T-helper 17 cell (primary cell): ENCODE results near the gene ENGASE. TPM values are rescaled to one million over a fixed set of nuclear protein-coding genes. Genes with fewer than 3 reads are reported as not detected.
"Not testable (repeated sequence)": the region's sequence is repeated elsewhere in the genome, so short reads cannot be mapped to it uniquely, and the experiment has no call there.

Source experiments
- ATAC-seq: fragments of 150-1000 bp; cut with Tn5 transposase; 2 replicates; pipeline ENCODE4 v1.10.0; 2021; ENCODE audit warnings: mild to moderate bottlenecking, moderate library complexity
- DNase-seq, 3 donors: peaks; one replicate each; pipeline versions ENCODE4 v3.0.0 to v3.0.0-alpha.2; 2020 to 2021
- H3K9me3 ChIP-seq: one replicate; pipeline ENCODE4 v1.7.0; 2013; ENCODE audit warnings: low read length, mild to moderate bottlenecking; ENCODE audit not compliant: control insufficient read depth, poor library complexity, severe bottlenecking
- H3K27ac Mint-ChIP-seq: one replicate; pipeline ENCODE4 v1.8.0; 2022; ENCODE audit warnings: mild to moderate bottlenecking, moderate library complexity, mixed read lengths
- H3K27me3 Mint-ChIP-seq: one replicate; pipeline ENCODE4 v1.8.0; 2022; ENCODE audit warnings: mixed read lengths
- H3K36me3 Mint-ChIP-seq: one replicate; pipeline ENCODE4 v1.8.0; 2022; ENCODE audit warnings: low read depth, mixed read lengths
- H3K4me1 Mint-ChIP-seq: one replicate; pipeline ENCODE4 v1.8.0; 2022; ENCODE audit warnings: mild to moderate bottlenecking, mixed read lengths
- H3K4me3 Mint-ChIP-seq: one replicate; pipeline ENCODE4 v1.8.0; 2022; ENCODE audit warnings: mild to moderate bottlenecking, moderate library complexity, mixed read lengths
- total RNA-seq, 4 donors: library from RNA in 2 of 4; stranded (reverse) in 2 of 4; gene quantifications; one replicate each; pipeline ENCODE4 v1.2.3 and lab custom pipeline; 2022 to 2026

Gene ENGASE
- total RNA-seq, 2 donors from 2014 or later: 56.2 to 60.1 TPM

DNA sequence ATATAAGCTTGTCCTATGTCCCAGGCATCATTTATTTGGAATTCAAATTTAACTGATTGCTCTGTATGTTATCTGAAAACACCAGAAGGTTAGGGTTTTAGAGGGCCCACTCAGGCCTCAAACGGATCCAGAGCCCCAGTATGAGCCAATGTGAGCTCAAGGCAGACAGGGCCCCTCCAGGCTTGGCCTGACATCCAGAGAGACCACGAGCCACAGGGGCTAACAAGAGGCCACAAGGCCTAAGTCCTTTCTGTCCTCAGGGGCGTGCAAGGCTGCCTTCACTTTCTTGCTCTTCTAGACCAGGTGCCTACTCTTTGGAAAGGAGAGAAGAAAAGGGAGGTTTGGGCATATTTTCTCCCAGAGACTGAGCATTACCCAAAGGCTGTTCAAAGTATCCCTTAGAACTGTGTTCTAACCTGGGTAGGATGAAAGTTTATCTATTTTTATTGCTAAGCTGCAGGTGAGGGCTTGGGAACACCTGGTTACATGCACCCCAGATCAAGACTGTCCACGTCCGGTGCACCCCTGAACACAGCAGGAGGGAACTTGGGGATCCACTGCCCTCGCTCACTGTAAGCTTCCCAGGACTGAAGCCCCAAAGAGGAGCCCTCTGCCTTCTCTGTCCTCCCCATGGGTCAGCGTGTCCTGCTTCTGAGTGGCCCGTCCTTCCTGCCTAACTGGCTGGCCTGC is 1.5 kb upstream of the ENGASE start:
- Mint-ChIP-seq H3K4me3 (no peak overlapping the region), H3K27ac (peak overlapping the region; percentile 75), H3K36me3 (no peaks in the 10 kb centered on the region), H3K27me3 (no peaks in the 10 kb centered on the region), H3K4me1 (peaks cover 9% of the 10 kb centered on the region)
- ATAC-seq (no peak), DNase-seq (no peak)
- H3K9me3 ChIP-seq: no peaks in the 10 kb centered on the region

DNA sequence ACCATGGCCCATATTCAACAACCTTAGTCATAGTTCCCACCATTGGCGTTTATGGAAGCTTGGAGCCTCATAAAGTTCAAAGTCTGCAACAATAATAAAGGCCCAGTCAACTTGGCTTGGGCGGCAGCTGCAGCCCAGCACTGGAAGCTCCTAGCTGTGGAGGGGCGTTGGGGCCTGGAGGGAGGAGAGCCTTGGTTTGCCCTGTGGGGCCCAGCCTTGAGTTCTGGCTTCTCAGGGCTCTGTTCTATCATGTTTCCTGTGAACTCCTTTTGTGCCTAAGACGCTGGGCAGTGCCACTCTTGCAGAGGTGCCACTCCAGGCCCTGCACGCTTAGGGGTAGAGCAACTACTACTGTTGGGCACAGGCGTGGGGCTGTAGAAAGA is 927 bp upstream of the ENGASE start:
- no peaks in the 10 kb centered on the region for H3K9me3 ChIP-seq
- H3K4me1 Mint-ChIP-seq: peaks cover 9% of the 10 kb centered on the region
- no peak overlapping the region for H3K4me3 Mint-ChIP-seq
- no peak for ATAC-seq
- no peaks in the 10 kb centered on the region for H3K36me3 Mint-ChIP-seq
- no peak for DNase-seq
- H3K27ac Mint-ChIP-seq: peak overlapping the region; percentile 75
- H3K27me3 Mint-ChIP-seq: no peaks in the 10 kb centered on the region

DNA sequence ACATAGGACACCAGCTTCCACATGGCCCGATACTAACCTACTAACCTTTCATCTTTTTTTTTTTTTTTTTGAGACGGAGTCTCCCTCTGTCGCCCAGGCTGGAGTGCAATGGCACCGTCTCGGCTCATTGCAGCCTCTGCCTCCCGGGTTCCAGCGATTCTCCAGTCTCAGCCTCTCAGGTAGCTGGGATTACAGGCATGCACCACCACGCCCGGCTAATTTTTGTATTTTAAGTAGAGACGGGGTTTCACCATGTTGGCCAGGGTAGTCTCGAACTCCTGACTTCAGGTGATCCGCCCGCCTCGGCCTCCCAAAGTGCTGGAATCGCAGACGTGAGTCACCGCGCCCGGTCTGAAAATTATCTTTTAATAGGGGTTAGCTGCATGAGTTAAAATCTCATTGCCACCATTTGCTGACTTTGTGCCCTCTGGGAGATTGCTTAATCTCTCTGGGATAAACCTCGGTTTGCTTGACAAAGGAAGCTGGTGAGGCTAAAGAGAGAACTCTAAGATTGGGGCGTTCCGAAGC is 439 bp upstream of the ENGASE start:
- not testable (repeated sequence) for H3K9me3 ChIP-seq, DNase-seq, H3K4me1 Mint-ChIP-seq, ATAC-seq, H3K36me3 Mint-ChIP-seq, H3K27me3 Mint-ChIP-seq
- Mint-ChIP-seq H3K27ac (peak overlapping the region; percentile 75), H3K4me3 (peak overlapping the region; percentile 82)

DNA sequence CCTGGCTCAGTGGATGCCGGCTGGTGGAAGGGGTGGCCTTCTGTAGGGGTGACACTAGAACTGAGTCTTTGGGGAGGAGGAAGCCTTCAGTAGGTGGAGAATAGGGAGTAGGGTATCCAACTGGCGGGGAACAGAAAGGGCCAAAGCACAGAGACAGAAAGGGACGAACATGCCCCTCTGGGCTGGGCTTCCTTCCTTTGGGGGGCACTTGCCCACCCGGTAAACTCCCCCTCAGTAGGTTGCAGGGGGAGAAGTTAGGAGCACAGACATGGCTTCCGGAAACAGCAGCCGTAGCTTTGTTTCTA is 774 bp downstream of the ENGASE start:
- peak overlapping the region; percentile 86 for H3K27ac Mint-ChIP-seq
- H3K4me3 Mint-ChIP-seq: peak overlapping the region; percentile 91
- H3K9me3 ChIP-seq: no peaks in the 10 kb centered on the region
- H3K36me3 Mint-ChIP-seq: peaks cover 2% of the 10 kb centered on the region
- H3K4me1 Mint-ChIP-seq: peaks cover 9% of the 10 kb centered on the region
- no peaks in the 10 kb centered on the region for H3K27me3 Mint-ChIP-seq
- DNase-seq: no peak
- ATAC-seq: peak; percentile 23

DNA sequence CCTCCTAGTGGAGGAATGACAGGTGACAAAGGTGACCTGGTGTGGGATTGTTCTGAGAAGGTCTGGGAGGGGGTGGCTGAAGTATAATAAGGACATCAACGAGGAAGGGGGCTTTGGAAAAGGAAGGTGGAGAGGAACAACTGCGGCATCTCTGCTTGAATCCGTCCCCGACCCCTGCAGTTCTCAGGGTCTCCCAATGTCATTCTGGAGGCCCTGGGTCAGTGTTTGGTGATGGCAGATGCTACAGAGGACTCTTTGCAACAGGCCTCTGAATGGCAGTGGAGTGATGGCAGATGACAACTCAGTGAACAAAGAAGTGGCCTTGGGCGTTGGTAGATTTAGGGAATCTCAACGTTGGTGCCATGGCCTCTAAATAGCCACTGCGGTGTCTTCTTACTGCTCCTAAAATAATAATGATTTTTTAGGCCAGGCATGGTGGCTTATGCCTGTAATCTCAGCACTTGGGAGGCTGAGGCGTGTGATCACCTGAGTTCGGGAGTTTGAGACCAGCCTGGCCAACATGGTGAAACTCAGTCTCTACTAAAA is 1.3 kb downstream of the ENGASE start:
- H3K9me3 ChIP-seq: no peaks in the 10 kb centered on the region
- peak overlapping the region; percentile 86 for H3K27ac Mint-ChIP-seq
- DNase-seq: no peak
- peaks cover 9% of the 10 kb centered on the region for H3K4me1 Mint-ChIP-seq
- no peaks in the 10 kb centered on the region for H3K27me3 Mint-ChIP-seq
- peak overlapping the region; percentile 91 for H3K4me3 Mint-ChIP-seq
- ATAC-seq: no peak
- H3K36me3 Mint-ChIP-seq: peaks cover 4% of the 10 kb centered on the region

DNA sequence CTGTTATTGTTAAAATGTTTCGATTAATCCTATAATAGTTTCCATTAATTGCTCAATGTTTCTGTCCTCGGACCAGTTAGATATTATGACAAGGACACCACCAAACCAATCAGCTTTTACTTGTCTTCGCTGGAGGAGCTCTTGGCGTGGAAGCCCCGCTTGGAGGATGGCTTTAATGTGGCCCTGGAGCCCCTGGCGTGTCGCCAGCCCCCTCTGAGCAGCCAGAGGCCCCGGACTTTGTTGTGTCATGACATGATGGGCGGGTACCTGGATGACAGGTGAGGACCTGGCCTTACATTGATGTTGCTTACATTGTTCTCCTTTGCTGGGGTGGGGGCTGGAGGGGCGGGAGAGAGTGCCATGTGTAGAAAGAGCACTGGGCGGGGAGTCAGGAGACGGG is 3.0 kb downstream of the ENGASE start:
- Mint-ChIP-seq H3K27me3 (no peaks in the 10 kb centered on the region), H3K36me3 (peaks cover 5% of the 10 kb centered on the region), H3K27ac (no peak overlapping the region), H3K4me3 (no peak overlapping the region), H3K4me1 (peaks cover 12% of the 10 kb centered on the region)
- ATAC-seq (no peak), DNase-seq (no peak)
- H3K9me3 ChIP-seq: no peaks in the 10 kb centered on the region

DNA sequence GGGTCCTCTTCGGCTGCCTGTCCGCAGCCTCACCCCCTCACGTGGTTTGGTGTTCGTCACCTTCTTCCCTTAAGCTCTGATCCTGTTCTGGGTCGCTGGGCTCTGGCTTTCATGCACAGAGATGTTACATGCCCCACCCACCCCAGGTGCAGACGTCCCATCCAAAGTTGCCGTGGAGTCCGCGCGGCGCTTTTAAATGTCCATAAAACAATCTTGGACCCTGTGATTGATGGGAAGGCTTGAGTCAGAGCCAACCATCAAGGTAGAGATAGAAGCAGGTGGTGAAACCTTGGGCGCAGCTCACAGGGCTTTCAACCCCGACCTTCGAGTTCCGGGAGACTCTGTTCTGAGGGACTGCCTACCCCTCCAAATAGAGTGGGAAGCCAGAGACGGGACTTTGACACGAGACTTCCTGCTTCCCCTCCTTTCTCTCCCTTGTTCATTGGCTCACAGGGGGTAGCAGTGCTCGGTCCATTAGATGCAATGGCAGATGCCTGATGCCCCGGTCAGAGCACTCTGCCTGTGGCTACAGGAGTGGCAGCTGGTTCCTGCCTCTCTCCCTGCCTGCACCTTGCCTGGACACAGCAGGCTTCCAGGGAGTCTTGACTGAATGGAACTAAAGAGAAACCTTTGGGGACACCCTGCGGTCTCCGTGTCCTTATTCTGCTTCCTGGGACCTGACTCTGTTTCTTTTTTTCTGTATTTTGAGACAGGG is 4.0 kb downstream of the ENGASE start:
- peaks cover 12% of the 10 kb centered on the region for H3K4me1 Mint-ChIP-seq
- DNase-seq (no peak), ATAC-seq (no peak)

DNA sequence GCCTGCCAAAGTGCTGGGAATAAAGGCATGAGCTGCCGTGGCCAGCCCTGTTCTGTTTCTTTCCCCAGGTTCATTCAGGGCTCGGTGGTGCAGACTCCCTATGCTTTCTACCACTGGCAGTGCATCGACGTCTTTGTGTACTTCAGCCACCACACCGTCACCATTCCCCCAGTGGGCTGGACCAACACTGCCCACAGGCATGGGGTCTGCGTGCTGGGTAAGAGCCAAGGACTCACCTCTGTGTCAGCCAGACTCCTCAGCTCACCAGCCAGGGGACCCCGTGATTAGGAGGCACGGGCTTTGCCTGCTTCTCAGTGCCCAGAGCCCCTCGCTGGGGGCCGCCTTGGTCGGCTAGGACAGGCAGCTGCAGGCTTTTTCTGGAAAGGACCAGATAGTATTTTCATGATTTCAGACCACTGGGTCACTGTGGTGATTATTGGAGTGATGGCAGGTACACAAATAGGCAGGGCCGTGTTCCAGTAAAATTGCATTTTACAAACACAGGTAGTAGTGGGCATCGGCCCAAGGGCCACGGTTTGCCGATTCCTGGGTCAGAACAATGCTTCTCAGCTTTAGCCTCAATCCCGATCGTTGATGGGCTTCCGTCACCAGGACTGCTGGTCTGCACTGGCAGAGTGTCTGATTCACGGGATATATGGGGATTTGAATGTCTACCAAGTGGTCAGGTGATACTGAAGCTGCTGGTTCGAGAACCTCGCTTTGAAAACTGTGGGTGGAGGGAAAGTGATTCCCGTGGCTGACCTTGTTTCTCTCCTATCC is 5.0 kb downstream of the ENGASE start:
- Mint-ChIP-seq H3K27me3 (no peaks in the 10 kb centered on the region), H3K4me3 (no peak overlapping the region), H3K36me3 (peaks cover 5% of the 10 kb centered on the region), H3K4me1 (peaks cover 12% of the 10 kb centered on the region), H3K27ac (no peak overlapping the region)
- ATAC-seq (no peak), DNase-seq (no peak)
- H3K9me3 ChIP-seq: no peaks in the 10 kb centered on the region

More for the DNA sequence above, 4.0 kb downstream of the ENGASE start:
- peaks cover 5% of the 10 kb centered on the region for H3K36me3 Mint-ChIP-seq
- no peak overlapping the region for H3K4me3 Mint-ChIP-seq
- no peaks in the 10 kb centered on the region for H3K9me3 ChIP-seq
- H3K27ac Mint-ChIP-seq: peak overlapping the region; percentile 39
- H3K27me3 Mint-ChIP-seq: no peaks in the 10 kb centered on the region

DNA sequence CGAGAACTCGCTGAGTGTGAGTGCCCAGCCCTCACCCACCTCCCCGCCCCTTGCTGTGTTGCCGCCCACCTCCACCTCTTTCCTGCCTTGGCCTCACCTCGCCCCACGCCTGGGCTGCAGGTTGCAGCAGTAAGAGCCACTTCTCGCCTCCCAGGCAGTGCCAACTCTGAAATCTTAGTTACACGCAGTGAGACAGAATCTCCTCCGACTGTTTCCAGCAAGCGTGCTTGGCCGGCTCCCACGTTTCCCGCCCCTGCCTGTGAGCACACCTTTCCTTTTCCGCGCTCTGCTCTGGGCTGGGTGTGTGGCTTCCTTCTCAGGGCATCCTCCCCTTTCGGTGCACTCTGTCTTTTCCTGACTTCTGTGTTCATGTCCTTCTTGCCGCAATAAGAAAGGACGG is 5.7 kb downstream of the ENGASE start:
- H3K4me1 Mint-ChIP-seq: peaks cover 10% of the 10 kb centered on the region
- no peaks in the 10 kb centered on the region for H3K9me3 ChIP-seq
- no peak overlapping the region for H3K27ac Mint-ChIP-seq
- peaks cover 5% of the 10 kb centered on the region for H3K36me3 Mint-ChIP-seq
- no peak for DNase-seq
- no peak overlapping the region for H3K4me3 Mint-ChIP-seq
- no peak for ATAC-seq
- H3K27me3 Mint-ChIP-seq: no peaks in the 10 kb centered on the region

DNA sequence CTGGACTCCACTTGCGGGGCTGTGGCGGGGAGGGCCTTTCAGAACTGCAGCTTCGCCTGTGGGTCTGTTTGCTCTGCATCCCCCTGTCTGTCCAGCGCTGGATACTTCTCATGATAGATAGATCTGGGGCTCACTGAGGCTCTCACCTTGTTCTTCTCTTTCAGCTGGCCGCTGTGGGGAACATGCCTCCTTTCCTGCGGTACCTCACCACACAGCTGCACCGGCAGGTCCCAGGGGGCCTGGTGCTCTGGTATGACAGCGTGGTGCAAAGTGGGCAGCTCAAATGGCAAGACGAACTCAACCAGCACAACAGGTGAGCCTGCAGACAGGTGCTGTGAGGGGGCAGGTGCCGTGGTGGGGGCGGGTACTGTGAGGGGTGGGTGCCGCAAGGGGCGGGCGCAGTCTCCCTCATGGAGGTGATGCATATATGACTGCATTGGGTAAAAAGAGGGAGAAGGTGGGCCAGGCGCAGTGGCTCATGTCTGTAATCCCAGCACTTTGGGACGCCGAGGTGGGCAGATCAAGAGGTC is 6.2 kb downstream of the ENGASE start:
- Mint-ChIP-seq H3K27ac (no peak overlapping the region), H3K4me3 (no peak overlapping the region), H3K36me3 (peaks cover 5% of the 10 kb centered on the region), H3K4me1 (peaks cover 5% of the 10 kb centered on the region), H3K27me3 (no peaks in the 10 kb centered on the region)
- DNase-seq (no peak), ATAC-seq (no peak)
- H3K9me3 ChIP-seq: no peaks in the 10 kb centered on the region

DNA sequence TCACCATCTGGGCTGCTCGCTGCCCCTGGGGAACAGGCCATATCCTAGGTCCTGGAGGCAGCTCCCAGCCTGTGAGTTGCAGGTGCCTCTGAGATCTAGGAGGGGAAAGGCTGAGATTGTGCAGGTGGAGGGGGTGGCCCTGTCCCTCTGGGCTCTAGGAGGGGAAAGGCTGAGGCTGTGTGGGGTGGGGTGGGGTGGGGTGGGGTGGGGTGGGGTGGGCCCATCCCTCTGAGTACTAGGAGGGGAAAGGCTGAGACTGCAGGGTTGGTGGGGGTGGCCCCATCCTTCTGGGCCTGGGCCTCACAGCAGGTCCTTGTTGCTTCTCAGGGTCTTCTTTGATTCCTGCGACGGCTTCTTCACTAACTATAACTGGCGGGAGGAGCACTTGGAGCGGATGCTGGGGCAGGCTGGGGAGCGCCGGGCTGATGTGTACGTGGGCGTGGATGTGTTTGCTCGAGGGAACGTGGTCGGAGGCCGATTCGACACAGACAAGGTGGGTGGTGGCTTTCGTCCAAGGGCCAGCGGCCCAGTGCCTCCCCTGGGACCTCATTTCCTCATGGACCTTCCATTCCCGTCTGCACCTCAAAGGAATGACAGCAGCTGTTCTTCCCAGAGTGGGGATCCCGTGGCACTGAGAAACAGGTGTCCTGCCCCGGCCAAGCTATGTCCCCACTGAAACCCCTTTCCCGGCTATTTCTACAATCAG is 7.1 kb downstream of the ENGASE start:
- no peaks in the 10 kb centered on the region for H3K27me3 Mint-ChIP-seq
- ATAC-seq (no peak), DNase-seq (no peak)
- peaks cover 5% of the 10 kb centered on the region for H3K36me3 Mint-ChIP-seq
- H3K9me3 ChIP-seq: no peaks in the 10 kb centered on the region
- H3K4me1 Mint-ChIP-seq: peaks cover 3% of the 10 kb centered on the region
- peak overlapping the region; percentile 55 for H3K4me3 Mint-ChIP-seq
- no peak overlapping the region for H3K27ac Mint-ChIP-seq

DNA sequence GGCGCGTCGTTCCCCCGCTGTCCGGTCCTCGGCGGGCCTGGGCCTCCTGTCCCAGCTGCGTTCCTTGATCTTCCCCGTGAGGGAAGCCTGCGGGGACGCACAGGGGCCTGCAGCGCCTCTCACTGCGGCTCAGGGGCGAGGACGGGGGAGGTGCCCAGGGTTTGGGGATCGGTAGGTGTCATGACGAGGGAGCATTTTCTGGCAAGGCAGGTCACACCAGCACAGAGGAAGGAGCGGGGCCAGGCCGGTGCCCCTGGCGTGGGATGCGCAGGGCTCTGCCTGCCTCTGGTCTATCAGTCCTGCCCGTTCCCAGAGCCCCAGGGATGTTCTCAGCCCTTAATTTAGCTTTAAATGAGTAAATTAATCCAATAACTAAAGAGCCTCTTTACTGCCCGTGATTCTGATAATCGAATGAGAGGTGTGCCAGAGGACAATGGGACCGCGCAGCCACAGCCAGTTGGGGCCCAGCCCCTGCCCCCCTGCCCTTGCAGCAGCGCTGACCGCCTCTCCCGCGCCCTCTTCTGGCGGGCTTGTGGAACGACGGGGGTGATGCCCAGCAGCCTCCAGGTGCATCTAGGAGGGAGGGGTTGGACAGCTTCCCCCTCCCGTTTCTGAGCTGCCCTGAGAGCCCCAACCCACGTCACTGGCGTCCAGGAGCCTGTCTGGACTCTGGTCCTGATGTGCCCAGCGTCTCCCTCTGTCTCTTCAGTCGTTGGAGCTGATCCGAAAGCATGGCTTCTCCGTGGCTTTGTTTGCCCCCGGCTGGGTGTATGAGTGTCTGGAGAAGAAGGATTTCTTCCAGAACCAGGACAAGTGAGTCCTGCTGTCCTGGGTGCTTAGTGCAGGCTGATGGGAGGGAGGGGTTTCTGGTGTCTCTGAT is 7.9 kb downstream of the ENGASE start:
- Mint-ChIP-seq H3K27ac (no peak overlapping the region), H3K27me3 (no peaks in the 10 kb centered on the region), H3K4me1 (peaks cover 3% of the 10 kb centered on the region), H3K36me3 (peaks cover 5% of the 10 kb centered on the region), H3K4me3 (no peak overlapping the region)
- ATAC-seq (peak; percentile 63), DNase-seq (peak; percentile 29 to 53 (median 49))
- no peaks in the 10 kb centered on the region for H3K9me3 ChIP-seq
